SJSA1 (cell line): ENCODE data around the gene CAPRIN2. TPM values are rescaled to one million over a fixed set of nuclear protein-coding genes. Genes with fewer than 3 reads are reported as not detected.
A peak's percentile ranks its signal among the peaks of the same experiment; 100 is the strongest.

Source experiments
- DNase-seq, 2 experiments: peaks; one replicate each; pipeline ENCODE4 v3.0.0-alpha.2; 2015 to 2020; ENCODE audit warnings: low spot score in 2 of 2, low read depth in 1 of 2
- H3K27ac ChIP-seq: fragments of 250-450 bp; sonication (Bioruptor Pico); 2 replicates; pipeline ENCODE4 v1.5.1; 2020; ENCODE audit warnings: mild to moderate bottlenecking, moderate library complexity
- H3K27me3 ChIP-seq: fragments of 250-450 bp; sonication (Bioruptor Pico); replicated peaks from 2 replicates; pipeline ENCODE4 v1.5.1; 2020; ENCODE audit warnings: mild to moderate bottlenecking, moderate library complexity
- H3K36me3 ChIP-seq: fragments of 250-450 bp; sonication (Bioruptor Pico); 2 replicates; pipeline ENCODE4 v1.5.1; 2020; ENCODE audit warnings: mild to moderate bottlenecking
- H3K4me1 ChIP-seq: fragments of 250-450 bp; sonication (Bioruptor Pico); replicated peaks from 2 replicates; pipeline ENCODE4 v1.6.1; 2021; ENCODE audit warnings: mild to moderate bottlenecking
- H3K4me3 ChIP-seq: fragments of 250-450 bp; sonication (Bioruptor Pico); 2 replicates; pipeline ENCODE4 v1.5.1; 2020; ENCODE audit warnings: mild to moderate bottlenecking
- H3K9me3 ChIP-seq: fragments of 250-450 bp; sonication (Bioruptor Pico); replicated peaks from 2 replicates; pipeline ENCODE4 v1.5.1; 2020; ENCODE audit warnings: mild to moderate bottlenecking
- total RNA-seq: library from RNA; depleted of rRNA; stranded (reverse); fragments of >200 nt; shearing (Covaris generic); gene quantifications from 2 replicates; pipeline ENCODE4 v1.2.3, GENCODE V29; 2014; rRNA removed

The CAPRIN2 gene, protein sequence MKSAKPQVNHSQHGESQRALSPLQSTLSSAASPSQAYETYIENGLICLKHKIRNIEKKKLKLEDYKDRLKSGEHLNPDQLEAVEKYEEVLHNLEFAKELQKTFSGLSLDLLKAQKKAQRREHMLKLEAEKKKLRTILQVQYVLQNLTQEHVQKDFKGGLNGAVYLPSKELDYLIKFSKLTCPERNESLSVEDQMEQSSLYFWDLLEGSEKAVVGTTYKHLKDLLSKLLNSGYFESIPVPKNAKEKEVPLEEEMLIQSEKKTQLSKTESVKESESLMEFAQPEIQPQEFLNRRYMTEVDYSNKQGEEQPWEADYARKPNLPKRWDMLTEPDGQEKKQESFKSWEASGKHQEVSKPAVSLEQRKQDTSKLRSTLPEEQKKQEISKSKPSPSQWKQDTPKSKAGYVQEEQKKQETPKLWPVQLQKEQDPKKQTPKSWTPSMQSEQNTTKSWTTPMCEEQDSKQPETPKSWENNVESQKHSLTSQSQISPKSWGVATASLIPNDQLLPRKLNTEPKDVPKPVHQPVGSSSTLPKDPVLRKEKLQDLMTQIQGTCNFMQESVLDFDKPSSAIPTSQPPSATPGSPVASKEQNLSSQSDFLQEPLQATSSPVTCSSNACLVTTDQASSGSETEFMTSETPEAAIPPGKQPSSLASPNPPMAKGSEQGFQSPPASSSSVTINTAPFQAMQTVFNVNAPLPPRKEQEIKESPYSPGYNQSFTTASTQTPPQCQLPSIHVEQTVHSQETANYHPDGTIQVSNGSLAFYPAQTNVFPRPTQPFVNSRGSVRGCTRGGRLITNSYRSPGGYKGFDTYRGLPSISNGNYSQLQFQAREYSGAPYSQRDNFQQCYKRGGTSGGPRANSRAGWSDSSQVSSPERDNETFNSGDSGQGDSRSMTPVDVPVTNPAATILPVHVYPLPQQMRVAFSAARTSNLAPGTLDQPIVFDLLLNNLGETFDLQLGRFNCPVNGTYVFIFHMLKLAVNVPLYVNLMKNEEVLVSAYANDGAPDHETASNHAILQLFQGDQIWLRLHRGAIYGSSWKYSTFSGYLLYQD
- 29.4 and 36.5 TPM in 2 replicates for total RNA-seq

DNA sequence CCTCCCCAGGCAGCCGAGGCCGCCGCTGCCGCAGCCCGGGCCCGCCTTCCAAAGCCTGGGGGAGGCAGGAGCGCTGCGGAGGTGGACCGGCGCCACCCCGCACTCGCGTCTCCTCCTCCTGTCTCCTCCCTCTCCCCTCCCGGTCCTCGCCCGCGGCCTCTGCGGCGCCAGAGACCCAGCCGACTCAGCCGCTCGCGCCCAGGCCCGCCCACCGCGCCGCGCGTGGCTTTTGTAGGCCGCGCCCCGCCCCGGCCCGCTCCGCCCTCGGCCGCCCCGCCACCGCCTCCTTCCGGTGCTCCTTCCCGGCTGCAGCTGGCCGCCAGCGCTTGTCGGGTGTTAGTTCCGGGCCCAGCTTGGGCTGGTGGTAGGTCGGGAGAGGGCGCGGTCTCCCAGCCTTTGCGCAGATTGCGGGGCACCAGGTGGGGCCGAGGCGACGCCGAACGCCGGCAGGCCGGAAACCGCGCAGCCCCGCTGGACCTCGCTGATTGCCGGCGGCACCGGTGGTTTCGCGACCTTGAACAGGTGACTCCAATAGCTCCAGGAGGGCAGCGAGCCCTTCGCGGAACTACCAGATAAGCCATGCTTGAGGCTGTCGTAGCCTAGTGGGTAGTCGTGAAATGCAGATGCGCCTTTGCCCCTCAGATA lies at the start of gene CAPRIN2:
Gene CAPRIN2, minus strand, starts transcription at position 202 of the 645 bp plus-strand sequence. CDS start 1,431 bp downstream, outside the sequence.
- Histone ChIP-seq H3K4me3 (peak within 1 kb of the TSS; percentile 89), H3K27ac (peak within 1 kb of the TSS; percentile 36; the same call in 1 of the 2 replicates)

DNA sequence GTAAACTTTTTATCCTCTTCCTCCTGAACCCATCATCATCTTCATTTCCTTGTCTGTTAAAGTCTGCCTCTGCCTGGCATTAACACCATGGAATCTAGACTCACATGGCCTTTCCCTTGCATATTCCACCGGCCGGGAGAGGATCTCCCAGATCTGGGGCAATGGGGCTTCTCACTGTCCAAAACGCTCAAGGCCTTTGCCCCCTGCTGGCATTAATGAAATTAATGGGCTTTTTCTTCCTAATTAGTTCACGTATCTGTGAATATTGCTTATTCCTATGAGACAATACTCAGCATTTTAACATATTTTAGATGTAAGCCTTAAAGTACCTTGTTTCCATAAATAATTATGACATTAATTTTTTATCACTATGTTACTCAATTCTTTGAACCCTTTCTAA lies 42.9 kb upstream of the CAPRIN2 start:
- Histone ChIP-seq H3K27ac (no peak overlapping the region), H3K4me1 (peaks cover 39% of the 10 kb centered on the region), H3K36me3 (peaks cover 39% of the 10 kb centered on the region), H3K4me3 (no peak overlapping the region), H3K9me3 (no peaks in the 10 kb centered on the region), H3K27me3 (no peaks in the 10 kb centered on the region)
- no peak for DNase-seq

More for the DNA sequence above, at the start of gene CAPRIN2:
- DNase-seq: peak; percentile 83 to 95
- Histone ChIP-seq H3K36me3 (peaks cover 18% of the 10 kb centered on the region), H3K27me3 (no peaks in the 10 kb centered on the region), H3K4me1 (peaks cover 12% of the 10 kb centered on the region), H3K9me3 (no peaks in the 10 kb centered on the region)

DNA sequence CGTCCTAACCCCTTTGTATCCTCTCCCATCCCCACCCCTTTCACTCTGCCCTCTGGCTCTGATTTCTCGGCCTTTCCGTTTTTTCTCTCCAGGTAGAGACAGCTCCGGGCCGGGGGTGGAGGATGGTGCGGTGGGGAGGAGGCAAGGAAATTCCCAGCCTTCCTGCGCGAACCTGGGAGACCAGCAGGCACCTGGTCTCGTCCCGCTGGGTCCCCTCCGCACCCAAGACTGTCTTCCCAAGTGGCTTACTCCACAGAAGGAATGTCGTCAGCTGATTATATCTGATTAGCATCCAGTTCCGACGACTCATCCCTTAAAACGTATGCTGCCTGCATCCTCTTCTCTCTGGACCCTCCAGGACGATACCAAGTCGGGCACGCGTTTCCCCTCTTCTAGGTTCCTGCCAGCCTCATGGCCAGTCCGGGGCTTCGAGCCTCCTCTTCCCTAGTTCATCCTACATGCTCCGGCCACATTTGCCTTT lies 42.2 kb upstream of the CAPRIN2 start:
- Histone ChIP-seq H3K4me3 (peak overlapping the region; percentile 81), H3K9me3 (no peaks in the 10 kb centered on the region), H3K4me1 (peaks cover 46% of the 10 kb centered on the region), H3K27ac (peak overlapping the region; percentile 87), H3K27me3 (no peaks in the 10 kb centered on the region), H3K36me3 (peaks cover 37% of the 10 kb centered on the region)
- peak in 1 of 2 experiments; percentile 18 for DNase-seq

DNA sequence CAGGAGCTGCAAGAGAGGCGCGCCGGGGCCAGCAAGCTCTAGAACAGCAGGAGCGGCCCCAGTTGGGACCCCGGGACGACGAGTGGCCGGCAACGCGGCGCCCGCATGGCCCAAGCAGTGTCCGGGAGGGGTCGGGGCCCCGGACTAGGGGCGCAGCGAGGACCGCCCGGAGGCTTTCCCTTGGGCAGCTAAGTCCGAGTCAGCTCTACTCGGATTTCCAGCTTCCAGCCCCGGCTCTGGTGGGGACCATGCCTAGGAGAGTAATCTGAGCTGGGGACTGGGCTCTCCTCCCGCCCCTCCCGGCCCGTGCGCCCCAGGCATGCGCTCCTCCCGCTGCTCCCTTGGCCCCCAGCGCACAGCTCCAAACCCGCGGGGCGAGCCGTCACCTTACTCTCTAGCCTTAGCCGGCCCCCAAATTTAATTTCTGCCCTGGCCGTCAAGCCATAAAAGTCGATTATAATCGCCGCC lies 41.6 kb upstream of the CAPRIN2 start:
- no peaks in the 10 kb centered on the region for H3K9me3 ChIP-seq
- peaks cover 46% of the 10 kb centered on the region for H3K4me1 ChIP-seq
- DNase-seq: peak in 1 of 2 experiments; percentile 58
- H3K4me3 ChIP-seq: peak overlapping the region; percentile 81
- no peaks in the 10 kb centered on the region for H3K27me3 ChIP-seq
- peaks cover 34% of the 10 kb centered on the region for H3K36me3 ChIP-seq
- H3K27ac ChIP-seq: peak overlapping the region; percentile 87

DNA sequence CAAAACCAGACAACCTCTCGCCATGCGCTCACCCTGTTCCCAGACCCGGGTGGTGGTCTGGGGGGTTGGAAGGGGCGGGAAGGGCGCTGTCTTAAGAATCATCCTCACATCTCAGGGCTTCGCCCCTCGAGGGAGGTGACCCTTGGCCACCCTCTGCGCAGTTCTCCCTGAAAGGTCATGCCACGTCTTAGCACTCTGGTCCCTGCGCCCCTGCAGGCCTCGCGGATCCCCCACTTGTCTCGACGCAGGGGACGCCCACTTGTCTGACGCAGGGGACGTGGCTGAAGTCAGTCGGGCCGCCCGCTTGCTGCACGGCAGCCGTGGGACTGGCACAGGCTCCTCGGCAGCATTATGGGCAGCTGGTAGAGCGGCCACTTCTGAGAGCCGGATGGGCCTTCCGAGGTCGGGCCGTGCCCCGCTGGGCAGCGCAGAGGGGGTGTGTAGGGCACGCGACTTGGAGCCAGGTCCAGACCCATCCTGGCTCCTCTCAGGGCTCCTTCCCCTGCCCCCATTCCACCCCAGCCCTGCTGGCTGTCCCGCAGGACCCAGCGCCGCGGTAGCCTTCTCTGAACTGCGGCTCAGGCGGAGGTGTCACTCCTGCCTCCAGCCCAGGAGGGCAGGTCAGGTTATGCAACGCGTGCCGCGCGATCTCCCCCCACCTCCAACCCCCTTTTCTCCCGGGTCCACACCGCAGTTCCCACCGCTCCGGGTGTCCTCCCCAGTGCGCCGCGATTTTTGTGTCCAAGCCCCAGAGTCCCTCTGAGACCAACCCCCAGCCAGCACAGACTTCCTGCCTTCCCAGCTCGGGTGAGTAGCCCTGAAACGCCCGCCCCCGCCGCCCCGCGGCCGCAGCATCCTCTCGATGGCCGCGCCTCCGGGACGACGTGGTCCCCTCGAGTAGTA lies 40.9 kb upstream of the CAPRIN2 start:
- H3K27me3 ChIP-seq: no peaks in the 10 kb centered on the region
- peak overlapping the region; percentile 81 for H3K4me3 ChIP-seq
- peaks cover 28% of the 10 kb centered on the region for H3K36me3 ChIP-seq
- DNase-seq: peak; percentile 82 to 89
- peaks cover 46% of the 10 kb centered on the region for H3K4me1 ChIP-seq
- no peaks in the 10 kb centered on the region for H3K9me3 ChIP-seq
- H3K27ac ChIP-seq: peak overlapping the region; percentile 87

DNA sequence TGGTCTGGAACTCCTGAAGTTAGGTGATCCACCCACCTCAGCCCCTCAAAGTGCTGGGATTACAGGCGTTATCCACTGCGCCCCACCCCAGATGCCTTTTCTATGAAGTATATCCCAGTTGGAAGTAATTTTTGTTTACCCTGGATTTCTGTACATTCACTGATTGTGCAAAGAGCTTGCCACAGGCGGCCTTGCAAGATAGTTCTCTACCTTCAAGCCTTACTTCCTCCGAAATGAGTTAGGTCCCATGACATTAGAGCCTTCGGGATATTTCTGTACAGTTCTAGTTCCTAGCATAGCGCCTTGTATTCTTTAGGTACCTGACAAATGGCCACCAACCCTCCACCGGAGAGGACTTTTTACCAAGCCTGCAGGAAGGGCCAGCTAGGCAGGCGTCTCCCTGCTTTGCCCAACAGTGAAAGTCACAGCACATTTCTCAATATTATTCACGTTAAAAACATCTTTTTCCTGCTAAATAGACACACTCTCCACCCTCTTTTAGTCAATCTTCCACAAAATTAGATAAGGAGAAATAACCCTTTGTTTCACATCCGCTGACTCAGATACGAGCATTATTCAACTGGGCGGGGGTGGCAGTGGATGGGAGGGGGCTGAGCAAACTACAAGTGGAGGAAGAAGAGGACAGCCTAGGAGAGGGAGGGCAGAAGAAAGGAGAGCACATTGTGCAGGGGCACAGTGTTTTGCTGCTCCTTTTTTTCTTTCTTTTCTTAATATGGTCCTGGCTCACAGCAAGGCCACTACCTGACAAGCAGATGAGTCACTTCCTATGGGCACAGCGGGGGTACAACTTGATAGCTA lies 40.0 kb upstream of the CAPRIN2 start:
- Histone ChIP-seq H3K27me3 (no peaks in the 10 kb centered on the region), H3K4me3 (peak overlapping the region; percentile 81; the same call in 1 of the 2 replicates), H3K36me3 (peaks cover 19% of the 10 kb centered on the region), H3K9me3 (no peaks in the 10 kb centered on the region), H3K4me1 (peaks cover 46% of the 10 kb centered on the region), H3K27ac (peak overlapping the region; percentile 87)
- DNase-seq: peak; percentile 89

DNA sequence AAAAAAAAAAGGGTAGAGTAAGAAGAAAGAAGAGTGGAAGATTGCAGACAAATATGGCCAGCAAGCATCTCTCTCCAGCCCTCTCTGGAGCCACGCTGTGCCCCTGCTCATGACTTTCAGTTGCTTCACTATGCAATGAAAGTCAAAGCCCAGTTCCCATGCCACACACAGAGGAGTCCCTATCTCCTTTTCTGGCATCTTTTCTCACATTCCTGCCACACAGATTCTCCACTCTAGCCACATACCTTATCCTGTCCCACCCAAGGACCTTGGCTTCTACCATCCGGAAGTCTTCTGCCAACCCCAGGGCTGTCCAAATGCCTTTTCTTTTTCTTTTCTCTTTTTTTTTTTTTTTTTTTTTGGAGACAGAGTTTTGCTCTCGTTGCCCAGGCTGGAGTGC lies 39.3 kb upstream of the CAPRIN2 start:
- peak in 1 of 2 experiments; percentile 11 for DNase-seq
- Histone ChIP-seq H3K27ac (peak overlapping the region; percentile 87), H3K9me3 (no peaks in the 10 kb centered on the region)

DNA sequence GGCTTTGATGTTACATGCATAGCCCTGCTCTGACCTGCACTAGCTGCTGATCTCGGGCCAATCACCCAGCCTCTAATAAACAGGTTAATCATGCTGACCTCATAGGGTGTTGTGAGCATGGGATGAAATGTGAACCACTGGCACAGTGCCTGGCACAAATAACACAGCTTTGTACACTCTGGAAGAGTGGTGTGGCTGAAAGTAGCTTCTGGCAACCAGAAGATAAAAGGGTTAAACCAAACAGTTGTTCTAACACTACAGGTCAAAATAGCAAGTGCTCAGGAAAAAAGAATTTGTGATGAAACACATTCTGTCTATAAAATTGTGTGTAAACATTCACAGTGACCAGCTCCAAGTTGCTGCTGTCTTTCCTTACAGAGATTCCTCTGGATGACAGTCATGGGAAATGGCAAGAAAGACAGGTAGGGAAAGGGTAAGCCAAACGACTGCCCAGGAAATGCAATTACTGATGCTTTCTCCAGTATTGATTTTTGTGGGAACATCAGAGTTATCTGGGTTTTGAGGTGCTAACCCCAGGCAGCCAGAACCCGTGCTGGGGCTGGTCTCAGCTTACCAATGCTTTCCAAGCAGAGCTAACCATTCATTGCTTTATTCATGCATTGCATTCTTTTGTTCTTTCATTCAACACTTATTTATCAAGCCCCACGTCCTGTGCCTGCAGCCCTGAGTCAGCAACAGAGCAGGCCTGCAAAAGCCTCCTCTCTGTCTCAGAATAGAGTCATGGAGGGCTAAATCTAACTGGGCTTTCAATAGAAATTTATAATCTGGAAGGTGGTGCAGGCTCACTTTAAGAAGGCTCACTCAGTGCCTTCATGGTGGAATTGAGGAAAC lies 38.1 kb upstream of the CAPRIN2 start:
- Histone ChIP-seq H3K27me3 (no peaks in the 10 kb centered on the region), H3K9me3 (no peaks in the 10 kb centered on the region), H3K27ac (peak overlapping the region; percentile 87), H3K4me1 (peaks cover 46% of the 10 kb centered on the region), H3K36me3 (peaks cover 5% of the 10 kb centered on the region; the same call in 1 of the 2 replicates), H3K4me3 (no peak overlapping the region)
- peak in 1 of 2 experiments; percentile 49 for DNase-seq

More for the DNA sequence above, 39.3 kb upstream of the CAPRIN2 start:
- Histone ChIP-seq H3K36me3 (peaks cover 16% of the 10 kb centered on the region), H3K4me3 (no peak overlapping the region), H3K4me1 (peaks cover 46% of the 10 kb centered on the region), H3K27me3 (no peaks in the 10 kb centered on the region)

DNA sequence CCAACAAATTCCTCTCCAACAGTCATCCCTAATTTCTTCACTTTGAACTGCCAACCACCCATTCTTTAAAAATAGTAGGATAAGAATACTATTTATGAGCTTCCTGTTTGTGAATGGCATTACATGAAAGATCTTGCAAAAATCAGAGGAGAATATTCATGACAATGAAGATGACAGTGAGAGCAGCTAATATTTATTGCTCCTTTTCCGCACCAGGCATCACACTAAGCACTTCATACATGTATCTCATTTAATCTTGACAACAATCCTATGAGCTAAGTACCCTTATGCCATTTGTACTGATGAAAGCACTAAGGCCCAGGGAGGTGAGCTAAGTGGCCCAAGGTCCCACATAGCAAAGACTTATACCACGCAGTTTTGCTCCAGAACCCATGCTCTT lies 37.3 kb upstream of the CAPRIN2 start:
- H3K27ac ChIP-seq: no peak overlapping the region
- no peak for DNase-seq

DNA sequence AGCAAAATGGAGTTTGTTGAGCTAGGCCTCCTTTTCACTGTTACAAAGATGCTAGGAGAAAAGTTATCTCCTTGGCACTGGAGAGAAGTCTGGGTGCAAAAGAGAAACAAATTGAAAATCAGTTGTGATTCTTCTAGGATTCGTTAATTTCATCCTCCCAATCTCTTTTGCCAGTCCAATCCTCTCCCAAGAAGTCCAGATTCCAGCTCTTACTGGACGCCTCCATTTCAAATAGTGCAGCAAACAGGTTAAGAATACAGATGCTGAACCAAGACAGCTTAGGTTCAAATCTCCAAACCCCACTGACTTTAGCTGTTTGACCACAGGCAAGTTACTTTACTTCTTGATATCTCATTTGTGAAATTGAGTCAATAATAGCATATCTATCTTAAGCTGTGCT lies 34.0 kb upstream of the CAPRIN2 start:
- DNase-seq: no peak
- Histone ChIP-seq H3K27ac (no peak overlapping the region), H3K36me3 (no peaks in the 10 kb centered on the region)

More for the DNA sequence above, 37.3 kb upstream of the CAPRIN2 start:
- H3K9me3 ChIP-seq: no peaks in the 10 kb centered on the region
- no peak overlapping the region for H3K4me3 ChIP-seq
- H3K27me3 ChIP-seq: no peaks in the 10 kb centered on the region
- no peaks in the 10 kb centered on the region for H3K36me3 ChIP-seq
- peaks cover 42% of the 10 kb centered on the region for H3K4me1 ChIP-seq

DNA sequence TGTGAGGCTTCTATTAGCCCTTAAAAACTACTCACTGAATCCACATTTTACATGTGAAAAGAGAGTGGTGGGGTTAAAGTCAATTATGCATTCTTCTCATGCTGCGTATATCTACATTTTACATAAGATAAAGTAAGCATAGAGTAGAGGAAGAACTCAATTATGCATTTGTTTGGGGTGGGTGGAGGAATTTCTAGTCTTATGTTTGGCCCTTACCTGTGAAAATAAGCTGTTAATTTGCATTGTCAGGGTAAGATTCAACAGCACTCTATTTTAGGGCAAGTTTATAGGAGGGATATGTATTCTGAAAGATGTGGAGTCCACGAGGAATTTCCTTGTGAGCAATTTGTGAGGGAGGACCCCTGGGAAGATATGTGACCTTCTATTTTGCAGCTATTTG lies 30.9 kb upstream of the CAPRIN2 start:
- no peaks in the 10 kb centered on the region for H3K36me3 ChIP-seq
- H3K27ac ChIP-seq: no peak overlapping the region
- H3K4me1 ChIP-seq: no peaks in the 10 kb centered on the region
- no peak overlapping the region for H3K4me3 ChIP-seq
- DNase-seq: no peak
- H3K27me3 ChIP-seq: no peaks in the 10 kb centered on the region
- H3K9me3 ChIP-seq: no peaks in the 10 kb centered on the region

More for the DNA sequence above, 34.0 kb upstream of the CAPRIN2 start:
- Histone ChIP-seq H3K4me1 (peaks cover 18% of the 10 kb centered on the region), H3K27me3 (no peaks in the 10 kb centered on the region), H3K9me3 (no peaks in the 10 kb centered on the region), H3K4me3 (no peak overlapping the region)
